CD4-positive, alpha-beta T cell (primary cell): Measurements from ENCODE around the gene ANGEL1. TPM values are rescaled to one million over a fixed set of nuclear protein-coding genes. Genes with fewer than 3 reads are reported as not detected.
A peak's percentile ranks its signal among the peaks of the same experiment; 100 is the strongest.

ENCODE experiments used
- ATAC-seq: fragments of 200-7000 bp; cut with Tn5 transposase; one replicate; pipeline ENCODE4 v1.10.0; 2022; ENCODE audit warnings: mild to moderate bottlenecking; ENCODE audit not compliant: poor library complexity
- CTCF ChIA-PET: fragments of 350-600 bp; sonication (Branson Sonifier 250); formaldehyde crosslinking; loops from one replicate; lab custom pipeline; 2021; ENCODE audit warnings: antibody characterized with exemption, inconsistent platforms; lab: Charles Lee
- POLR2A ChIA-PET: fragments of 350-600 bp; sonication (Branson Sonifier 250); formaldehyde crosslinking; loops from one replicate; lab custom pipeline; 2021; ENCODE audit warnings: antibody characterized with exemption, inconsistent platforms; lab: Charles Lee
- DNase-seq, 14 experiments: peaks; one replicate each; pipeline ENCODE4 v3.0.0-alpha.2; 2013 to 2020; ENCODE audit warnings: mixed read lengths in 2 of 14
- H3K27ac ChIP-seq, 2 donors: one replicate each; pipeline versions ENCODE4 v1.5.1 to v1.7.0; 2013; ENCODE audit warnings: low read length in 2 of 2, low read depth in 1 of 2, mild to moderate bottlenecking in 1 of 2
- H3K27me3 ChIP-seq, 2 experiments: 1 replicate in 1 of 2; 2 replicates in 1 of 2; pipeline versions ENCODE4 v1.6.1 to v1.7.0; 2013; ENCODE audit warnings: low read length in 2 of 2, control low read depth in 1 of 2, mild to moderate bottlenecking in 1 of 2, moderate library complexity in 1 of 2; ENCODE audit not compliant: insufficient read depth in 2 of 2, control insufficient read depth in 1 of 2
- H3K36me3 ChIP-seq: one replicate; pipeline ENCODE4 v1.6.1; 2013; ENCODE audit warnings: low read length, control low read depth; ENCODE audit not compliant: insufficient read depth
- H3K4me1 ChIP-seq: one replicate; pipeline ENCODE4 v1.6.1; 2013; ENCODE audit warnings: low read length, control low read depth; ENCODE audit not compliant: insufficient read depth
- H3K4me3 ChIP-seq: one replicate; pipeline ENCODE4 v1.5.1; 2013; ENCODE audit warnings: mild to moderate bottlenecking, low read length, moderate library complexity
- H3K9me3 ChIP-seq, 2 experiments: 1 replicate in 1 of 2; 2 replicates in 1 of 2; pipeline versions ENCODE4 v1.6.1 to v1.7.0; 2013; ENCODE audit warnings: low read length in 2 of 2, mild to moderate bottlenecking in 2 of 2, control low read depth in 1 of 2, moderate library complexity in 1 of 2; ENCODE audit not compliant: control insufficient read depth in 1 of 2, insufficient read depth in 1 of 2
- H3K27ac Mint-ChIP-seq: one replicate; pipeline ENCODE4 v1.8.0; 2020; ENCODE audit warnings: mixed read lengths
- H3K27me3 Mint-ChIP-seq: one replicate; pipeline ENCODE4 v1.8.0; 2021; ENCODE audit warnings: mixed read lengths
- H3K36me3 Mint-ChIP-seq: one replicate; pipeline ENCODE4 v1.8.0; 2021; ENCODE audit warnings: low read depth, mixed read lengths
- H3K4me1 Mint-ChIP-seq: one replicate; pipeline ENCODE4 v1.8.0; 2021; ENCODE audit warnings: low read depth, mixed read lengths
- H3K4me3 Mint-ChIP-seq: one replicate; pipeline ENCODE4 v1.8.0; 2020; ENCODE audit warnings: mild to moderate bottlenecking, mixed read lengths
- H3K9me3 Mint-ChIP-seq: one replicate; pipeline ENCODE4 v1.8.0; 2020; ENCODE audit warnings: mixed read lengths
- CTCF ChIP-seq: fragments of 200-600 bp; IDR thresholded peaks from one replicate; pipeline ENCODE4 v1.8.0; 2022; ENCODE audit warnings: antibody characterized with exemption, mild to moderate bottlenecking
- intact Hi-C, 2 experiments: fragments of 100-400 bp; cut with DNase I in 1 of 2; cut with micrococcal nuclease in 1 of 2; formaldehyde crosslinking; loops; one replicate each; pipeline versions ENCODE4 v1.15.1 to v1.9.0; 2023 to 2025; cut with DNase I, micrococcal nuclease
- total RNA-seq, 174 experiments: library from RNA in 2 of 174; stranded (reverse) in 2 of 174; gene quantifications; one replicate each; pipeline ENCODE4 v1.2.3 and lab custom pipeline; 2021 to 2026

Gene ANGEL1
- total RNA-seq, 2 experiments from 2014 or later = 10.1 to 10.4 TPM

GRCh38 chr14:76844223-76844622 is 31.5 kb upstream of the ANGEL1 start:
- POLR2A ChIA-PET = no interaction called here
- ATAC-seq (peak; percentile 100), DNase-seq (peak; percentile 29 to 82 (median 54))
- H3K27ac Mint-ChIP-seq = peak overlapping the region; percentile 57
- H3K4me1 Mint-ChIP-seq = peaks cover 9% of the 10 kb centered on the region
- no peak overlapping the region for H3K4me3 Mint-ChIP-seq
- CTCF ChIA-PET = no interaction called here
- H3K9me3 ChIP-seq = no peaks in the 10 kb centered on the region
- no peak overlapping the region for H3K27ac ChIP-seq
- no peaks in the 10 kb centered on the region for H3K9me3 Mint-ChIP-seq
- intact Hi-C loops = no loop called here
- H3K4me1 ChIP-seq = peaks cover 14% of the 10 kb centered on the region
- H3K27me3 ChIP-seq = no peaks in the 10 kb centered on the region
- peaks cover 15% of the 10 kb centered on the region for H3K27me3 Mint-ChIP-seq
- no peak overlapping the region for H3K4me3 ChIP-seq
- H3K36me3 Mint-ChIP-seq = no peaks in the 10 kb centered on the region
- no peak for TF ChIP-seq CTCF
- H3K36me3 ChIP-seq = no peaks in the 10 kb centered on the region

- no peak for TF ChIP-seq CTCF
- no peak overlapping the region for H3K27ac Mint-ChIP-seq
- no peaks in the 10 kb centered on the region for H3K36me3 ChIP-seq
- H3K4me1 ChIP-seq = peaks cover 14% of the 10 kb centered on the region
- ChIA-PET POLR2A (no interaction called here), CTCF (interaction anchor here (1.0 kb wide), 1 partner anchor 241 kb away, joined by 3 read pairs; no protein-coding TSS in a partner anchor)
- H3K4me3 Mint-ChIP-seq = no peak overlapping the region
- H3K9me3 ChIP-seq = no peaks in the 10 kb centered on the region
- peaks cover 15% of the 10 kb centered on the region for H3K27me3 Mint-ChIP-seq
- no peak for DNase-seq
- H3K4me1 Mint-ChIP-seq = peaks cover 9% of the 10 kb centered on the region
- H3K36me3 Mint-ChIP-seq = no peaks in the 10 kb centered on the region
- H3K27me3 ChIP-seq = no peaks in the 10 kb centered on the region
- ATAC-seq = no peak
- H3K4me3 ChIP-seq = no peak overlapping the region
- intact Hi-C loops = no loop called here
- no peaks in the 10 kb centered on the region for H3K9me3 Mint-ChIP-seq
- H3K27ac ChIP-seq = no peak overlapping the region
Measured at GRCh38 chr14:76842414-76842813, 29.7 kb upstream of the ANGEL1 start.

DNA sequence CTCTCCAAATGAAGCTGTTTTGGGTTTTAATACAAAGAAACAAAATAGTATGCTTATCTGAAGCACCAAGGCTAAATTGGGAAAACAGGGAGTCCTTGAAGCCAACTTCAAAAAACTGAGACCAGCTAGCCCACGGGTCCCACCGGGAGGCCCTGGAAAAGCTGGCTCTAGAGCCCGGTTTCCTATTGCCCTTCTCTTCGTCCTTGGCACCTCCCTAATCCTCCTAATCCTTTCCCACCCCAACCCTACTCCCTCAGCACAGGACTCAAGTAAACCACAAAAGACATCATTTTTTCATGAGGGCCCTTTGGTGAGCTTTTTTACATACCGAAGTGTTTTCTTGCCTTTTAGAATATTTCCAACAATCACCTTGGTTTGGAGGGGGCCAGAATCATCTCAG is 24.8 kb upstream of the ANGEL1 start:
- H3K36me3 Mint-ChIP-seq = no peaks in the 10 kb centered on the region
- ChIA-PET POLR2A (interaction anchor here (1.2 kb wide), 1 partner anchor 30 kb away, joined by 3 read pairs; no protein-coding TSS in a partner anchor), CTCF (no interaction called here)
- no peak overlapping the region for H3K27ac Mint-ChIP-seq
- Histone ChIP-seq H3K4me3 (no peak overlapping the region), H3K4me1 (no peaks in the 10 kb centered on the region), H3K27me3 (peaks cover 0 to 3% of the 10 kb centered on the region in 2 experiments), H3K27ac (no peak overlapping the region), H3K9me3 (no peaks in the 10 kb centered on the region), H3K36me3 (no peaks in the 10 kb centered on the region)
- ATAC-seq (no peak), DNase-seq (no peak)
- peaks cover 8% of the 10 kb centered on the region for H3K27me3 Mint-ChIP-seq
- H3K9me3 Mint-ChIP-seq = no peaks in the 10 kb centered on the region
- intact Hi-C loops = no loop called here
- H3K4me1 Mint-ChIP-seq = no peaks in the 10 kb centered on the region
- no peak for TF ChIP-seq CTCF
- no peak overlapping the region for H3K4me3 Mint-ChIP-seq
